Thyroid gland (tissue), 4 donors: ENCODE data around the gene LRRC47. TPM values are rescaled to one million over a fixed set of nuclear protein-coding genes. Genes with fewer than 3 reads are reported as not detected.

ENCODE experiments used
- DNase-seq, 2 donors: peaks; one replicate each; pipeline ENCODE4 v3.0.0-alpha.2; 2019
- H3K27ac ChIP-seq, 3 donors: fragments of 200-600 bp; sonication (generic); 1 replicate in 2 of 3; 2 replicates in 1 of 3; pipeline ENCODE4 v1.5.1; 2016 to 2019; ENCODE audit warnings: mild to moderate bottlenecking in 1 of 3, moderate library complexity in 1 of 3
- H3K27me3 ChIP-seq: fragments of 200-600 bp; sonication (generic); one replicate; pipeline ENCODE4 v1.5.1; 2019
- H3K36me3 ChIP-seq, 2 donors: fragments of 200-600 bp; sonication (generic); one replicate each; pipeline ENCODE4 v1.5.1; 2016 to 2019
- H3K4me1 ChIP-seq, 2 donors: fragments of 200-600 bp; sonication (generic); one replicate each; pipeline ENCODE4 v1.5.1; 2017 to 2019
- H3K4me3 ChIP-seq, 3 donors: fragments of 200-600 bp; sonication (generic); replicated peaks in 1 of 3; 1 replicate in 2 of 3; 2 replicates in 1 of 3; pipeline ENCODE4 v1.5.1; 2016; ENCODE audit warnings: mild to moderate bottlenecking in 1 of 3
- H3K9me3 ChIP-seq: fragments of 200-600 bp; sonication (generic); one replicate; pipeline ENCODE4 v1.5.1; 2017
- POLR2A ChIP-seq, 2 donors: fragments of 450-650 bp; IDR thresholded peaks; one replicate each; pipeline ENCODE4 v1.6.1; 2017; ENCODE audit warnings: antibody characterized with exemption in 2 of 2, mild to moderate bottlenecking in 2 of 2, moderate library complexity in 1 of 2
- WGBS, 2 donors: methylation state at CpG; one replicate each; pipeline ENCODE4 v1.1.5; 2017; 5-methylcytosine and 5-hydroxymethylcytosine counted together
- intact Hi-C: fragments of 100-400 bp; cut with DNase I; formaldehyde crosslinking; loops from one replicate; pipeline ENCODE4 v1.15.1; 2023
- total RNA-seq, 4 donors: library from RNA; depleted of rRNA; stranded (reverse); fragments of >200 nt; gene quantifications; one replicate each; pipeline ENCODE4 v1.2.3, GENCODE V29; 2016
- TF ChIP-seq, protein P1 (sequence below), 6 experiments: fragments of 200-600 bp in 3 of 6; fragments of 450-650 bp in 3 of 6; sonication (generic) in 3 of 6; IDR thresholded peaks; one replicate each; pipeline ENCODE4 v1.5.1; 2016 to 2019; ENCODE audit warnings: antibody characterized with exemption in 6 of 6, mild to moderate bottlenecking in 2 of 6, inconsistent platforms in 1 of 6, moderate library complexity in 1 of 6

The LRRC47 gene
- total RNA-seq, 4 donors from 2014 or later = 38.7 to 45.2 (median 43.7) TPM

DNA sequence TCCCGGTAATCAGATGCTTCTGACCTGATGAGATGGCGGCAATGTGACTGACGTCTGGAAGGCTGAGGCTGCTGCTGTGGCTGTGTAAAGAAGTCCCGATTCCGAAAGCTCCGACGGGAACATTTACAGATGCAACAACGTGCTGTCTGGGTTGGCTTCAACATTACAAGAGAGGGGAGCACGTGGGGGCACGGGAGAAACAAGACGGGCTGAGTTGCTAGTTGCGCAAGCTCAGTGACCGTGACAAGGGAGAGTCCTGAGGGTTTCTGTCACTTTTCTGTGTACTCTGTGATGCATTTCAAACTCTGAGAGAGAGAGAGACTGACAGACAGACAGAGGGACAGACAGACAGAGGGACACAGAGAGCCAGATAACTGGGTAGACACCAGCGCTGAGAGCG is 25.6 kb upstream of the LRRC47 start:
- no peak for TF ChIP-seq POLR2A (IDR thresholded peaks at IDR 0.05)
- TF ChIP-seq, protein P1, sequence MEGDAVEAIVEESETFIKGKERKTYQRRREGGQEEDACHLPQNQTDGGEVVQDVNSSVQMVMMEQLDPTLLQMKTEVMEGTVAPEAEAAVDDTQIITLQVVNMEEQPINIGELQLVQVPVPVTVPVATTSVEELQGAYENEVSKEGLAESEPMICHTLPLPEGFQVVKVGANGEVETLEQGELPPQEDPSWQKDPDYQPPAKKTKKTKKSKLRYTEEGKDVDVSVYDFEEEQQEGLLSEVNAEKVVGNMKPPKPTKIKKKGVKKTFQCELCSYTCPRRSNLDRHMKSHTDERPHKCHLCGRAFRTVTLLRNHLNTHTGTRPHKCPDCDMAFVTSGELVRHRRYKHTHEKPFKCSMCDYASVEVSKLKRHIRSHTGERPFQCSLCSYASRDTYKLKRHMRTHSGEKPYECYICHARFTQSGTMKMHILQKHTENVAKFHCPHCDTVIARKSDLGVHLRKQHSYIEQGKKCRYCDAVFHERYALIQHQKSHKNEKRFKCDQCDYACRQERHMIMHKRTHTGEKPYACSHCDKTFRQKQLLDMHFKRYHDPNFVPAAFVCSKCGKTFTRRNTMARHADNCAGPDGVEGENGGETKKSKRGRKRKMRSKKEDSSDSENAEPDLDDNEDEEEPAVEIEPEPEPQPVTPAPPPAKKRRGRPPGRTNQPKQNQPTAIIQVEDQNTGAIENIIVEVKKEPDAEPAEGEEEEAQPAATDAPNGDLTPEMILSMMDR (IDR thresholded peaks at IDR 0.05) = no peak
- H3K36me3 ChIP-seq = peaks cover 20 to 31% of the 10 kb centered on the region in 2 donors
- intact Hi-C loops = no loop called here
- H3K9me3 ChIP-seq = no peaks in the 10 kb centered on the region
- no peak overlapping the region for H3K27ac ChIP-seq
- H3K27me3 ChIP-seq = no peaks in the 10 kb centered on the region
- no peaks in the 10 kb centered on the region for H3K4me1 ChIP-seq
- DNase-seq = peak in 1 of 2 donors; percentile 16
- 82 to 85% methylated on average over 15 of the region's 15 CpGs for WGBS, 2 donors
- H3K4me3 ChIP-seq = no peak overlapping the region

DNA sequence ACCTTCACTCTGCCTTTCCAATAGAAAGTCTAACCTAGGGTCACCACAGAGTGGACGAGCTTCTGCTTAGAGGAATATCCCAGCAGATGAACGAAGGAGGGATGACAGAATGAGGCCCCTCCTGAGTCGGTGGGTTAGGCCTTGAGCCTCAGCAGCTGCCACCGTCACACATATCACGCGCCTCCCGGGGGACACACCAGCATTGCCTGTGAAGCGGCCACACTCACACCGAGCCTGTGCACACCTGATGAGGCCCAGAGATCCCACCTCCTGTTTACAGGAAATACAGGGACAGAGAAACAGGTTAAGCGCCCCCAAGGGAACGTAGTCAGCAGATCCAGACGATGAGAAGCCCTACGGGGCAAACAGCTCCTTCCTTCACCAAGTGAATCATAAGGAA is 25.1 kb upstream of the LRRC47 start:
- DNase-seq = no peak
- H3K36me3 ChIP-seq = peaks cover 20 to 28% of the 10 kb centered on the region in 2 donors
- intact Hi-C loops = no loop called here
- H3K27me3 ChIP-seq = no peaks in the 10 kb centered on the region
- no peak overlapping the region for H3K27ac ChIP-seq
- H3K4me1 ChIP-seq = no peaks in the 10 kb centered on the region
- no peaks in the 10 kb centered on the region for H3K9me3 ChIP-seq
- 81 to 82% methylated on average over 13 of the region's 13 CpGs for WGBS, 2 donors
- H3K4me3 ChIP-seq = no peak overlapping the region
- TF ChIP-seq POLR2A (IDR thresholded peaks at IDR 0.05) = no peak
- TF ChIP-seq, protein P1 (IDR thresholded peaks at IDR 0.05) = no peak

DNA sequence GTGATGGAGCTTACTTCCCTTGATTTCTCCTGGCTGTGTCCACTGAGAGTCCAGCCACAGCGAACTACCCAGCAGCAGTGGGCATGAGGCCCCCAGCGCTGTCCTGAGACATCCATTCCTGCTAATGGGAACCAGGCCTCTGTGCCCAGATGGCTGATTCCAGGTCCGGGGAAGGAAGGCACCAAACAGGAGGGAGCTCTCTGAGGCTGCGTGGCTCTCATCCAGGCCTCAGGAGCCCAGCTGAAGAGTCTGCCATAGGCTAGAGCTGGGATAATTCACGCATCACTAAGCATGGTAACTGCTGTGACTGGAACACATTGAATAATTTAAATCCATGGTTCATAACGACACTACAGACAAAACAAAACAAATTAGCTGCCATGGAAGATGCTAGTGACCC is 24.7 kb upstream of the LRRC47 start:
- H3K4me1 ChIP-seq = no peaks in the 10 kb centered on the region
- H3K36me3 ChIP-seq = peaks cover 20 to 25% of the 10 kb centered on the region in 2 donors
- no peaks in the 10 kb centered on the region for H3K27me3 ChIP-seq
- no peak overlapping the region for H3K4me3 ChIP-seq
- intact Hi-C loops = no loop called here
- H3K9me3 ChIP-seq = no peaks in the 10 kb centered on the region
- 49 to 62% methylated on average over 4 to 6 of the region's 6 CpGs for WGBS, 2 donors
- no peak overlapping the region for H3K27ac ChIP-seq
- TF ChIP-seq, protein P1 (IDR thresholded peaks at IDR 0.05) = no peak
- no peak for TF ChIP-seq POLR2A (IDR thresholded peaks at IDR 0.05)
- peak; percentile 78 for DNase-seq

DNA sequence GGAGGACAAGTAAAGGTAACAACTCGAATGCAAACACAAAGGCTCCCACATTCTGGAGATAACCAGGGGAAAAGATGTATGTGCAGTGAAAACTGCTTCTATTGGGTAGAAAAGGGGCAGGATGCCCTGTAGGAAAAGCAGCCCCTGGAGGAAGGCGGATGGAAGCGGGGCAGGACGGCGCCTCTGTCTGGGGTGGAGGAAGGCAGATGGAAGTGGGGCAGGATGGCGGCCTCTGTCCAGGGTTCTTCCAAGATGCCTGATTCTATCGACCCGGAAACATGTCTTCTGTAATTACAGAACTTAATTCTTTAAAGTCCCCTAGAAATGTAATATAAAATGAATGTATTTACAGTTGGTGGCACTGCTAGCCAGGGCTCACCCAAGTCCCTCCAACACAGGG is 24.0 kb upstream of the LRRC47 start:
- WGBS, 2 donors = 90 to 92% methylated on average over 8 of the region's 8 CpGs
- Histone ChIP-seq H3K36me3 (peaks cover 20 to 25% of the 10 kb centered on the region in 2 donors), H3K9me3 (no peaks in the 10 kb centered on the region), H3K27me3 (no peaks in the 10 kb centered on the region), H3K27ac (no peak overlapping the region), H3K4me3 (no peak overlapping the region), H3K4me1 (no peaks in the 10 kb centered on the region)
- intact Hi-C loops = no loop called here
- TF ChIP-seq, protein P1 (IDR thresholded peaks at IDR 0.05) = no peak
- TF ChIP-seq POLR2A (IDR thresholded peaks at IDR 0.05) = no peak
- DNase-seq = no peak

DNA sequence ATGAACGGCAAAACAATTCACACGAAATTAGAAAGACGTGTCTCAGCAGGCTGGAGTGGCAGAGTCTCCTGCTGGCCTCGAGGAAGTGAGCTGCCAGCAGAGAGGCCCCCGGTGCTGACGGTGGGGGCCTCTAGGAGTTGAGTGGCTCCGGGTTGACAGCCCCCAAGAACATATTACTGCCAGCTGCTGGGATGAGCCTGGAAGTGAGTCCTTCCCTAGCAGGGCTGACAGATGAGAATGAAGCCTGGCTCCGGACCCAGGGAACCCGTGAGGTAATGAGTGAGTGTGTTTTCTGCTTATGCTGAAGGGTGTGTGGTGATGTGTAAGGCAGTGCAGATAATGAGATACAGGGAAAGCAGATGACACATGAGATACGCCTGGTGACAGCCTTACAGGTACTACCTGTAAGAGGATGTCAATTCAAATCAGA is 23.5 kb upstream of the LRRC47 start:
- Histone ChIP-seq H3K4me3 (no peak overlapping the region), H3K36me3 (peaks cover 21 to 31% of the 10 kb centered on the region in 2 donors), H3K4me1 (no peaks in the 10 kb centered on the region), H3K9me3 (no peaks in the 10 kb centered on the region), H3K27ac (no peak overlapping the region), H3K27me3 (no peaks in the 10 kb centered on the region)
- TF ChIP-seq, protein P1 (IDR thresholded peaks at IDR 0.05) = no peak
- no peak for TF ChIP-seq POLR2A (IDR thresholded peaks at IDR 0.05)
- intact Hi-C loops = no loop called here
- WGBS, 2 donors = 82 to 87% methylated on average over 10 of the region's 10 CpGs
- no peak for DNase-seq
